Hepatocyte (in vitro differentiated cells): ENCODE data around the gene RDH14. TPM values are rescaled to one million over a fixed set of nuclear protein-coding genes. Genes with fewer than 3 reads are reported as not detected.
A peak's percentile ranks its signal among the peaks of the same experiment; 100 is the strongest.

Experiments used
- DNase-seq: peaks from one replicate; pipeline ENCODE4 v3.0.0-alpha.2; 2016; ENCODE audit warnings: low spot score
- H2AFZ ChIP-seq: fragments of 200-600 bp; sonication (generic); 2 replicates; pipeline ENCODE4 v1.6.0; 2016; ENCODE audit warnings: antibody characterized with exemption, mild to moderate bottlenecking
- H3K27ac ChIP-seq: fragments of 200-600 bp; sonication (generic); 2 replicates; pipeline ENCODE4 v1.5.1; 2016; ENCODE audit warnings: mild to moderate bottlenecking
- H3K27me3 ChIP-seq: fragments of 200-600 bp; sonication (generic); 2 replicates; pipeline ENCODE4 v1.6.1; 2016
- H3K36me3 ChIP-seq: fragments of 200-600 bp; sonication (generic); replicated peaks from 2 replicates; pipeline ENCODE4 v1.5.1; 2016; ENCODE audit warnings: low read depth; ENCODE audit not compliant: insufficient read depth
- H3K4me1 ChIP-seq: fragments of 200-600 bp; sonication (generic); 2 replicates; pipeline ENCODE4 v1.5.1; 2016; ENCODE audit warnings: mild to moderate bottlenecking, moderate library complexity; ENCODE audit not compliant: insufficient read depth
- H3K4me2 ChIP-seq: fragments of 200-600 bp; sonication (generic); 2 replicates; pipeline ENCODE4 v1.6.0; 2016
- H3K4me3 ChIP-seq: fragments of 200-600 bp; sonication (generic); 2 replicates; pipeline ENCODE4 v1.5.1; 2016; ENCODE audit warnings: mild to moderate bottlenecking
- H3K79me2 ChIP-seq: fragments of 200-600 bp; sonication (generic); 2 replicates; pipeline ENCODE4 v1.6.0; 2017; ENCODE audit warnings: mild to moderate bottlenecking
- H3K9me2 ChIP-seq: fragments of 200-600 bp; sonication (generic); replicated peaks from 2 replicates; pipeline ENCODE4 v1.6.0; 2017; ENCODE audit warnings: mild to moderate bottlenecking; ENCODE audit not compliant: insufficient read depth
- H3K9me3 ChIP-seq: fragments of 200-600 bp; sonication (generic); 2 replicates; pipeline ENCODE4 v1.5.1; 2016; ENCODE audit warnings: low read depth, mild to moderate bottlenecking
- H4K20me1 ChIP-seq: fragments of 200-600 bp; sonication (generic); 2 replicates; pipeline ENCODE4 v1.6.0; 2016; ENCODE audit warnings: mild to moderate bottlenecking; ENCODE audit not compliant: insufficient read depth, poor library complexity, severe bottlenecking
- EZH2 ChIP-seq: fragments of 200-600 bp; sonication (generic); IDR thresholded peaks from 2 replicates; pipeline ENCODE4 v1.6.1; 2016; ENCODE audit warnings: antibody characterized with exemption, mild to moderate bottlenecking, borderline replicate concordance
- EZH2phosphoT487 ChIP-seq: fragments of 200-600 bp; sonication (generic); IDR thresholded peaks from one replicate; pipeline ENCODE4 v1.6.1; 2018; ENCODE audit warnings: antibody characterized with exemption, mild to moderate bottlenecking, low read depth, moderate library complexity; ENCODE audit not compliant: unreplicated experiment, severe bottlenecking
- WGBS: methylation state at CpG from one replicate; pipeline ENCODE4 v1.1.6; 2016; ENCODE audit warnings: low lambda C conversion rate; ENCODE audit errors: missing lambda C conversion rate; 5-methylcytosine and 5-hydroxymethylcytosine counted together
- polyA plus RNA-seq: library from polyadenylated mRNA; unstranded; fragments of >200 nt; fragmentation: Nextera tagmentation; extraction: Ambion mirVana; gene quantifications from 2 replicates; pipeline ENCODE4 v1.2.1, GENCODE V29; 2016
- total RNA-seq: library from RNA; depleted of rRNA; stranded (reverse); fragments of >200 nt; gene quantifications from 2 replicates; pipeline ENCODE4 v1.2.3, GENCODE V29; 2014
- TF ChIP-seq, protein P1 (sequence below): fragments of 200-600 bp; sonication (generic); IDR thresholded peaks from 2 replicates; pipeline ENCODE4 v1.5.1; 2016; ENCODE audit warnings: antibody characterized with exemption, mild to moderate bottlenecking; ENCODE audit not compliant: poor library complexity

The RDH14 gene
- total and polyA plus RNA-seq, 2 experiments from 2014 or later: 38.2 to 46.5 TPM

DNA sequence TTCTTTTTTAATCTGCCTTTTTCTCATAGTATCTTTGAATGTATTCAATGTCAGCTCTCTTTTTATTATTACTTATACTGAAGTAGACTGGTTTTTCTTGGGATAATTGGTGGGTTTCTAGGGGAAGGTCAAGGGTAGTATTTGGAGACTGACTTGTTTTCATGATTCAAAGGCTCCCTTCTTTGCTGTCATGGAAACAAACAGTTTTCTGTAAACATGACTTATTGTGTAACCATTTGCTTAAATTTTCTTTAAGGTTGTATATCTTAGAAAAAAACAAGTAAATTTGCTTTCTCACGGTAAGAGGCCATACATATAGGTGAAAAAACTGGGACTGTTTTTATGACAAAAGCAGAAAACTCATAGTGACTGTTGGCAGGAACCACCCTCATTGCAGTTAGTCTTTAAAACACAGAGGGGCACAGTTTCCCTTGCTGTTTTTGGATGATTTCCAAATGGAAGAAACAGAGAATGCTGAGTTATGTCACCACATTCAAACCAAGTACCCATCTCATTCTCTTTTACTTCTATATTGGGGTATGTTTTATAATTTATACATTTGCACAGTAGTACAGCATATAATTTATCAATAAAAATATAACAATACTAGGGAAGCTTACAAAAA lies 5.8 kb upstream of the RDH14 start:
- Histone ChIP-seq H2AFZ (no peak overlapping the region), H3K36me3 (no peaks in the 10 kb centered on the region), H3K27ac (no peak overlapping the region), H3K79me2 (no peaks in the 10 kb centered on the region), H3K4me1 (no peaks in the 10 kb centered on the region), H3K9me2 (no peaks in the 10 kb centered on the region), H3K4me3 (no peak overlapping the region), H3K9me3 (peaks cover 4% of the 10 kb centered on the region), H4K20me1 (no peaks in the 10 kb centered on the region), H3K27me3 (no peaks in the 10 kb centered on the region), H3K4me2 (no peak overlapping the region)
- no peak for DNase-seq
- TF ChIP-seq EZH2 (no peak), EZH2phosphoT487 (no peak)
- TF ChIP-seq, protein P1, sequence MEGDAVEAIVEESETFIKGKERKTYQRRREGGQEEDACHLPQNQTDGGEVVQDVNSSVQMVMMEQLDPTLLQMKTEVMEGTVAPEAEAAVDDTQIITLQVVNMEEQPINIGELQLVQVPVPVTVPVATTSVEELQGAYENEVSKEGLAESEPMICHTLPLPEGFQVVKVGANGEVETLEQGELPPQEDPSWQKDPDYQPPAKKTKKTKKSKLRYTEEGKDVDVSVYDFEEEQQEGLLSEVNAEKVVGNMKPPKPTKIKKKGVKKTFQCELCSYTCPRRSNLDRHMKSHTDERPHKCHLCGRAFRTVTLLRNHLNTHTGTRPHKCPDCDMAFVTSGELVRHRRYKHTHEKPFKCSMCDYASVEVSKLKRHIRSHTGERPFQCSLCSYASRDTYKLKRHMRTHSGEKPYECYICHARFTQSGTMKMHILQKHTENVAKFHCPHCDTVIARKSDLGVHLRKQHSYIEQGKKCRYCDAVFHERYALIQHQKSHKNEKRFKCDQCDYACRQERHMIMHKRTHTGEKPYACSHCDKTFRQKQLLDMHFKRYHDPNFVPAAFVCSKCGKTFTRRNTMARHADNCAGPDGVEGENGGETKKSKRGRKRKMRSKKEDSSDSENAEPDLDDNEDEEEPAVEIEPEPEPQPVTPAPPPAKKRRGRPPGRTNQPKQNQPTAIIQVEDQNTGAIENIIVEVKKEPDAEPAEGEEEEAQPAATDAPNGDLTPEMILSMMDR: no peak
- 68% methylated on average over 1 of the region's 1 CpG for WGBS

DNA sequence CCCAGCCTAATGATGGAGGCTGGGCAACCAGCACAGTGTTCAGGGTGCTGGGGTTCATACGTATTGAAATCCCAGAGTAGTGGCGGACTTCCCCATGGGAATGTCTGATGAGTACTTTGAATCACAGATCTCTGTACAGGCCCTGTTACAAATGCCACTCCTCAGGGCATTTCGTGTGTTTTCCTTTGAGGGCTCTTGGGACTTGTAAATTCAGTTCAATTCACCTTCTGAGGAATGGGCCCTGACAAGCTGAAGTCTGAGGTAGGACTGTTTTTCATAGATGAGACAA lies 288 bp upstream of the RDH14 start:
- 0% methylated on average over 3 of the region's 3 CpGs for WGBS
- DNase-seq: no peak
- TF ChIP-seq EZH2 (no peak), EZH2phosphoT487 (no peak)
- TF ChIP-seq, protein P1: no peak
- Histone ChIP-seq H3K4me2 (peak overlapping the region; percentile 74), H3K9me3 (peaks cover 4% of the 10 kb centered on the region), H3K9me2 (no peaks in the 10 kb centered on the region), H2AFZ (peak overlapping the region; percentile 80), H3K79me2 (peaks cover 37% of the 10 kb centered on the region), H3K27me3 (no peaks in the 10 kb centered on the region), H3K4me3 (peak overlapping the region; percentile 20), H3K4me1 (peaks cover 17% of the 10 kb centered on the region), H4K20me1 (peaks cover 4% of the 10 kb centered on the region), H3K27ac (peak overlapping the region; percentile 97), H3K36me3 (no peaks in the 10 kb centered on the region)

DNA sequence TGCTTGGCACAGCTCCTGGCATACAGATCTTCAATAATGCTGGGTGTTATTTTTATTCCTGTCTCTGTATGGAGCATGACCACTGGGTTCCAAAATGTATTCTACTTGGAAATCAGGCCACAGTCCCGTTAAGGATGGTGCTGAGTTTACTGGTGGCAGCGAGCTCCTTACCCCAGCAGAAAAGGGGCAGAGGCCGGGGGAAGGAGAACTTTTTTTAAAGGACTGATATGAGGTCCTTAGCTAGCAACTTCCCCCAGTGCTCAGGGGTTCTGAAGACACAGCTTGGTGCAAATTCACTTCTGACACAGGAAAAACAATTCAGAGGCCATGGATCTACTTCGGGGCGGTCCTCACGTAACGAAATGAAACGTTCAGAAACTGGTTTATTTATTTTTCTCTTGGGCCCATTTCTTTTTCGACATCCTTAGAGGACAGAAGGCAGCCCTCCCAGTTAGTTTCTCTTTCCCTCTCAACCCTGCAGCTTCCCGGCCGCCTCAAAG lies 872 bp downstream of the RDH14 start:
- Histone ChIP-seq H3K9me3 (peaks cover 4% of the 10 kb centered on the region), H3K9me2 (no peaks in the 10 kb centered on the region), H3K4me1 (peaks cover 17% of the 10 kb centered on the region), H2AFZ (peak overlapping the region; percentile 56), H3K36me3 (no peaks in the 10 kb centered on the region), H3K79me2 (peaks cover 49% of the 10 kb centered on the region), H3K27ac (peak overlapping the region; percentile 97), H3K4me3 (peak overlapping the region; percentile 62), H4K20me1 (peaks cover 4% of the 10 kb centered on the region), H3K27me3 (no peaks in the 10 kb centered on the region), H3K4me2 (peak overlapping the region; percentile 88)
- 2% methylated on average over 11 of the region's 11 CpGs for WGBS
- DNase-seq: no peak
- TF ChIP-seq EZH2phosphoT487 (no peak), EZH2 (no peak)
- TF ChIP-seq, protein P1: no peak
